Endothelial cell of hepatic sinusoid (primary cell): ENCODE results near the gene SPPL2B.
"Not testable (repeated sequence)": the region's sequence is repeated elsewhere in the genome, so short reads cannot be mapped to it uniquely, and the experiment has no call there.

Experiments used
- in situ Hi-C: cut with HindIII; loops from 2 replicates; pipeline ENCODE4 v1.10.0; 2017; ENCODE audit warnings: low sequenced_read_pairs

SPPL2B gene, protein sequence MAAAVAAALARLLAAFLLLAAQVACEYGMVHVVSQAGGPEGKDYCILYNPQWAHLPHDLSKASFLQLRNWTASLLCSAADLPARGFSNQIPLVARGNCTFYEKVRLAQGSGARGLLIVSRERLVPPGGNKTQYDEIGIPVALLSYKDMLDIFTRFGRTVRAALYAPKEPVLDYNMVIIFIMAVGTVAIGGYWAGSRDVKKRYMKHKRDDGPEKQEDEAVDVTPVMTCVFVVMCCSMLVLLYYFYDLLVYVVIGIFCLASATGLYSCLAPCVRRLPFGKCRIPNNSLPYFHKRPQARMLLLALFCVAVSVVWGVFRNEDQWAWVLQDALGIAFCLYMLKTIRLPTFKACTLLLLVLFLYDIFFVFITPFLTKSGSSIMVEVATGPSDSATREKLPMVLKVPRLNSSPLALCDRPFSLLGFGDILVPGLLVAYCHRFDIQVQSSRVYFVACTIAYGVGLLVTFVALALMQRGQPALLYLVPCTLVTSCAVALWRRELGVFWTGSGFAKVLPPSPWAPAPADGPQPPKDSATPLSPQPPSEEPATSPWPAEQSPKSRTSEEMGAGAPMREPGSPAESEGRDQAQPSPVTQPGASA

DNA sequence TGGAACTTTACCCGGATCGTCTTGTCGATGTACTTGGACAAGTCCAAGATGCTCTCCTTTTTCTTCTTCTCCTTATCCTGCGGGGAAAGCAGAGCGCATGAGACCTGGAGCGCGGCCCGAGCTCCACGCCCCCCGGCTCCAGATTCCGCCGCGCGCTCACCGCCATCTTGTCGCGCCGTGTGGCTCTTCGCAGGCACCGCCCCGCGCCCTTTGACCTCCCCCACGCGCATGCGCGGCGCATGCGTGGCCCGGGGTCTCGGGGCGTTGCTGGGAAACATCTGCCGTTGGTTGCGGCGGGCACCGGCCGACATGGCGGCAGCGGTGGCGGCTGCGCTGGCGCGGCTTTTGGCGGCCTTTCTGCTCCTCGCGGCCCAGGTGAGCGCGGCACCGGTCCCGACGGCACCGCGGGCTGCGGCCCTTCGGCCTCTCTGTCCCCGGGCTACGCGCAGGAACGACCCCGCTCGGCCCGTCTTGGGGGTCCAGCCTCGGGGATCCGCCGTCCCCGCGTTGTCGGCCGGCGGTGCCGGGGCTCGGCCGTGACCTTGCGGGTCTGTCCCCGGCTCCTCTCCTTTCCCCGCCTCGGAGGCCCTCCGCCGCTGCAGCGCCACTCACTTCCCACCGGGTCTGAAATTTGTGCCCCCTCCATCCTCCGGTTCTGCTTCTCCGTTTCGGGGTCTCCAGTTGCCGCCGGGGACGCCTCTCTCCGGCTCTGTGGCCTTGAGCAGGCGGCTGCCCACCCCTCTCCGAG lies at the start of gene SPPL2B, which contains the start of gene LSM7:
SPPL2B (plus strand) TSS at position 284 of the 748 bp plus-strand sequence; CDS start at position 310, 26 bp downstream.
LSM7 (minus strand) TSS at position 186 of the 748 bp plus-strand sequence; CDS start at position 166, 20 bp downstream.
- in situ Hi-C loops: loop anchor here (5.0 kb wide), 4 partner anchors 56 to 116 kb away; partner anchors contain the start of gene AMH

- in situ Hi-C loops: no loop called here
These were observed 47.7 kb upstream of the SPPL2B start for GRCh38 chr19:2280633-2281264.

GRCh38 chr19:2281265-2282061 lies 47.0 kb upstream of the SPPL2B start:
- in situ Hi-C loops: not testable (repeated sequence)

DNA sequence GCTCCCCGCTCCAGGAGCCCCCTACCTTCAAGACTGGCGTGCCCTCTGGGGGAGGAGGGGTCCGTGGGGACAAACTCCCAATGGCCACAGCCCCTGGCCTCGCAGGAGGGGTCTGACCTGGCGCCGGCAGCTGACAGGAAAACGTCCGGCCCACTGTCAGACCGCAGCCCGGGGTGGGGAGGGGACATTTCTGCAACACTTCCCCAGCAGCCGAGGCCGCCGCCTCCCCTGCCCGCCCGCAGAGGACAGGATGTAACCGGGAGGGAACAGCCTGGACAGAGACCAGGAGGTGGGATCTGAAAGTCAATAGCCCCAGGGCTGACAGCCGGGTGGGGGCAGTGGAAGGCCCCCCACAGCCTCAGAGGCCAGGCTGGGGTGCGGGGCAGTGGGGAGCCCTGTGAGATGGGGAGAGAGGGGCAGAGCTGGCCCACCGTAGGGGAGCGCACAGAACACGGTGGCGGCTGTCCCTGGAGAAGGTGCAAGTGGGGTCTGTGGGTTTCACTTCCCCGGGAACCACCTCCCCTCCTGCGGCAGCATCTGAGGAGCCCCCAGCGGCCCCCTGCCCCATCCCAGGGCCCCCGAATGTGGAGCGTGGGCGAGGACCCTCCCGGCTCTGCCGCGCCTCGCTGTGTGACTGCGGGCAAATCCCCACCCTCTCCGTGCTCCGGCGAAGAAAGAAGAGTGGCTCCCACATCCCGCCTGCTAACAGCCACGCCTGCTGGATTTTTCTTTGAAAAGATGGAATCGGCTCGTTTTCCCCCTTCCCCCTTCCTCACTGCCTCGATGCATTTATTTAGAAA lies 46.2 kb upstream of the SPPL2B start, which contains the start of gene PEAK3:
PEAK3 (minus strand) TSS at position 114 of the 800 bp plus-strand sequence. CDS start 1,244 bp downstream, outside the sequence.
- in situ Hi-C loops: no loop called here

DNA sequence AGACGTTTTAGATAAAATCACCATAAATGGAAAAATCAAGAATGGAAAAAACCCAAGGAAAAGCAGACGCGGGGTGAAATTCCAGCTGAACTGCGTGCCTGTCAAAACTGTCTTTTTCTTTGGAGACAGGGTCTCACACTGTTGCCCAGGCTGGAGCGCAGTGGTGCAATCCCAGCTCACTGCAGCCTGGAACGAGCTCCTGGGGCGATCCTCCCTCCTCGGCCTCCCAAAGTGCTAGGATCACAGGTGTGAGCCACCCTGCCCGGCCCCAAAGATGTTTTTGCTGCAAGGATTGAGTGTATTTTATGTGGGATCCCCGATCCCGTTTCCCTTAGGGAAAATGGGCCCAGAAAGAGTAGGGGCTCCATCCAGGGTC lies 45.6 kb upstream of the SPPL2B start:
- in situ Hi-C loops: no loop called here

DNA sequence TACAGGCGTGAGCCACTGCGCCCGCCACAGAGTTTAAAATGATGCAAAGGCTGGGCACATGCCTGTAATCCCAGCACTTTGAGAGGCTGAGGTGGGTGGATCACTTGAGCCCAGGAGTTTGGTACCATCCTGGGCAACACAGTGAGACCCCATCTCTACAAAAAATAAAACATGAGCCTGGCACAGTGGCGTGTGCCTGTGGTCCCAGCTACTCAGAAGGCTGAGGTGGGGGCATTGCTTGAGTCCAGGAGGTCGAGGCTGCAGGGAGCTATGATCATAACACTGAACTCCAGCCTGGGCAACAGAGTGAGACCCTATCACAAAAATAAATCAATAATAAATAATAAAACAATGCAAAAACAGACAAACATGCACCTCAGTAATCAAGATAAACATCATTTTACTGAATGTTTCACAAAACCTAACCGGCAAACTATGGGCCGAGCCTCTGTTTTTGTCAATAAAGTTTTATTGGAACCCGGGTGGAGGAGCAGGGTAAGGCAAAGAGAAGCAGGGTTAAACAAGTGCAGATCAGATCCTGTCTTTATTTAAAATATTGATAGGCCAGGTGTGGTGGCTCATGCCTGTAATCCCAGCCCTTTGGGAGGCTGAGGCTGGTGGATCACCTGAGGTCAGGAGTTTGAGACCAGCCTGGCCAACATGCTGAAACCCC lies 44.5 kb upstream of the SPPL2B start:
- in situ Hi-C loops: no loop called here

DNA sequence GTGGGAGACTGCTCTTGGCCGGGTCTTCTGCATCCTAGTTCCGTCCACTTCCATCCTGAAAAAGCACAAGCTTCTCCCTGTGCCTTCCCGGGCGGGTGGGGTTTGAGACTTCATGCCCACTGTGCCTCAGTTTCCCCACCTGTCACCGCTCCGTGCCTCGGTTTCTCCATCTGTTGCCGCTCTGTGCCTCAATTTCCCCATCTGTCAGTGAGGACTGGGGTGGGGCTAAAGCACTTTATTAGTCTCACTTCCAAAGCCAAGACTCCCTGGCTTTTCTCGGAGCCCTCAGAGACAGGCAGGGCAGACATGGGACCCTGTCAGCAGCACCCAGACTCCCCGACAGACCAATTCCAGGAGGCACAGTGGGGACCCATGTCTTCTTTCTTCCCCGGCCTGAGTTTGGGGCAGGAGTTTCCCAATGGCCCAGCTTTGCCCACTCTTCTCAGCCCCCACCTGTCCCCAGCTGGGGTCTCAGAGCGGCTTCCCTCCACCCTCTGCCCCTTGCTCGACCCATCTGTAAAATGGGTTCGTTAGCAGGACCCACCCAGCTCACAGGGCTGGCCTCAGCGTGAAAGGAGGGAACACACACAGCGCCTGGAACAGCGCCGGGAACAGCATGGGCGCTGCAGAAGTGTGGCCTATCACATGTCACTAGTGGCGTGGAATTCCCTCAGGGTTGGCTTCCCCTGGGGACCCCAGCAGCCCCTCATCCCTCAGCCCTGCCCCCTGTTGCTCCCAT lies 41.9 kb upstream of the SPPL2B start:
- in situ Hi-C loops: no loop called here

- in situ Hi-C loops: no loop called here
These were observed 40.7 kb upstream of the SPPL2B start for GRCh38 chr19:2287585-2288337.

DNA sequence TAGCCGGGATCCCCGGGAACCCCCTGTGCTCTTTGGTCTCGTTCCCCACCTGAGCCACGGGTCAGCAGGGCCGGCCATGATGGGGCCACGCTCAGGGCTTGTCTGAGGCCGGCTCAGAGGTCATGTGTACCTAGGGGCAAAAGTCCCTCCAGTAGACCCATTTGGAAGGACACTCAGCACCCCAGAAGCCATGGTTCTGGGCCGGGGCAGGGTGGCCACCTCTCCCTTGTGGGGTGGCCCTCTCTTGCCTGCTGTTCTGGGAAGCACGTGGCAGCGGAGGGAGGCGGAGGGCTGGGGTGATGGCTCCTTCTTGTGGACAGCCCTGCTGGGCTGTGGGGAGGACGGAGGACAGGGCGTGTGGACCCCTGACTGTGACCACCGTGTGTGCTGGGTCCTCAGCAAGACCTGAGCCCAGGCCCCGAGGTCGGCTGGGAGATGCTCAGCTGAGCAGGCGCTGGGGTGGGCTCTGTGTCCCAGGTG lies 40.1 kb upstream of the SPPL2B start:
- in situ Hi-C loops: no loop called here

GRCh38 chr19:2288818-2289713 lies 39.4 kb upstream of the SPPL2B start:
- in situ Hi-C loops: no loop called here

DNA sequence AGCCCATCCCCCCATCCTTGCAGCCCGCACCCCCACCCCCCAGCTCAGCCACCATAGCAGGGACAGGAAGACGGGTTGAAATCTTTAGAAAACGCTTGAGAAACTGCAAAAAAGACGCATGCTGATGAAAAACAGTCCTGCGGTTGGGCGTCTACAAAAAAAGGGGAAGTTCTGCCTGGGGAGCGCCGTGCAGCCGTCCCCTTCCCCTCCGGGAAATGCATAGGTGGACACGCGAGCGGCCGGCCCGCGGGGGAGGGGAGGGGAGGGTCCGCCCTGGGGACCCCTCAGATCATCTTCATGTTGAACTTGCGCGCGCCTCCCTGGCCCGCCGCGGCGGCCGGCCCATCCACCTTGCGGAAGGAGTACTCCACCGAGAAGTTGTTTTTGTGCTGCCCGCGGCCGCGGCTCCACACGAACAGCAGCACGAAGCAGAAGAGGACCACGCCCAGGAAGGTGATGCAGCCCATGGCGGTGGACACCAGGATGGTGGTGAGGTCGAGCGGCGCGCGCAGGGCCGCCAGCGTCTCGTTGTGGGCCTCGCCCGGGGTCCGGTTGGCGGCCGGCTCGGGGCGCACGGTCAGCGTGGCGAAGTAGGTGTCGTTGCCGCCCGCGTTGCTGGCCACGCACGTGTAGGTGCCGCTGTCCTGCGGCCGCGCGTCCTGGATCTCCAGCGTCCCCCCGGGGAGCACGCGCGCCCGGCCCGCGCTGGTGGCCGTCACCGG lies 38.6 kb upstream of the SPPL2B start:
- in situ Hi-C loops: no loop called here

GRCh38 chr19:2290441-2291184 lies 37.9 kb upstream of the SPPL2B start:
- in situ Hi-C loops: no loop called here

GRCh38 chr19:2291185-2291751 lies 37.2 kb upstream of the SPPL2B start:
- in situ Hi-C loops: no loop called here

GRCh38 chr19:2294687-2295335 lies 33.7 kb upstream of the SPPL2B start:
- in situ Hi-C loops: no loop called here
